IMR-90 (cell line): Measurements from ENCODE around the gene HSP90AA1. TPM values are rescaled to one million over a fixed set of nuclear protein-coding genes. Genes with fewer than 3 reads are reported as not detected.

ENCODE experiments used
- ATAC-seq: fragments of 200-7000 bp; cut with Tn5 transposase; 2 replicates; pipeline ENCODE4 v1.9.1; 2020; ENCODE audit warnings: low read depth, mild to moderate bottlenecking, moderate library complexity
- BruUV-seq: library from RNA; stranded (reverse); fragments of 400-500 nt; replicated peaks from 2 replicates; lab custom pipeline; 2021; lab: Mats Ljungman, UMichigan
- CTCF ChIA-PET: fragments of 300-600 bp; formaldehyde crosslinking; extraction: SDS; loops from one replicate; lab custom pipeline; 2021; ENCODE audit warnings: antibody characterized with exemption; lab: Yijun Ruan, JAX
- POLR2A ChIA-PET: fragments of 300-600 bp; sonication (Branson Sonifier 250); formaldehyde crosslinking; loops from one replicate; lab custom pipeline; 2022; ENCODE audit warnings: antibody characterized with exemption; ENCODE audit not compliant: unreplicated experiment; lab: Charles Lee
- DNase-seq: peaks from one replicate; pipeline ENCODE4 v3.0.0; 2013
- H2AFZ ChIP-seq: replicated peaks from 2 replicates; pipeline ENCODE3; 2013; ENCODE audit warnings: low read length, mild to moderate bottlenecking; ENCODE audit not compliant: poor library complexity
- H2AK5ac ChIP-seq: 2 replicates; pipeline ENCODE4 v1.6.1; 2013; ENCODE audit warnings: low read depth, low read length, inconsistent platforms
- H2AK9ac ChIP-seq: replicated peaks from 2 replicates; pipeline ENCODE3; 2013; ENCODE audit warnings: mild to moderate bottlenecking, low read depth, low read length, moderate library complexity; ENCODE audit not compliant: poor library complexity
- H2BK120ac ChIP-seq: 2 replicates; pipeline ENCODE4 v1.6.1; 2013; ENCODE audit warnings: low read depth, low read length, inconsistent platforms
- H2BK15ac ChIP-seq: 3 replicates; pipeline ENCODE4 v1.6.1; 2013; ENCODE audit warnings: low read depth, low read length, inconsistent platforms
- H2BK20ac ChIP-seq: 2 replicates; pipeline ENCODE4 v1.6.1; 2013; ENCODE audit warnings: low read depth, mild to moderate bottlenecking, inconsistent platforms, low read length, moderate library complexity
- H2BK5ac ChIP-seq: 2 replicates; pipeline ENCODE4 v1.6.1; 2013; ENCODE audit warnings: mild to moderate bottlenecking, low read depth, low read length, inconsistent platforms; ENCODE audit not compliant: poor library complexity, severe bottlenecking
- H3K14ac ChIP-seq: replicated peaks from 2 replicates; pipeline ENCODE4 v1.6.1; 2013; ENCODE audit warnings: low read depth, low read length, inconsistent platforms
- H3K18ac ChIP-seq: 2 replicates; pipeline ENCODE4 v1.6.1; 2013; ENCODE audit warnings: low read depth, low read length, control low read depth
- H3K23ac ChIP-seq: 2 replicates; pipeline ENCODE4 v1.6.1; 2013; ENCODE audit warnings: low read depth, low read length, inconsistent platforms
- H3K27ac ChIP-seq: 2 replicates; pipeline ENCODE4 v1.5.1; 2013; ENCODE audit warnings: mild to moderate bottlenecking, control low read depth, low read length; ENCODE audit not compliant: insufficient read depth
- H3K27me3 ChIP-seq: 2 replicates; pipeline ENCODE4 v1.6.1; 2013; ENCODE audit warnings: low read length; ENCODE audit not compliant: control insufficient read depth, insufficient read depth
- H3K36me3 ChIP-seq: 2 replicates; pipeline ENCODE4 v1.6.1; 2013; ENCODE audit warnings: low read length, mixed read lengths; ENCODE audit not compliant: control insufficient read depth, insufficient read depth
- H3K4ac ChIP-seq: 2 replicates; pipeline ENCODE4 v1.6.1; 2013; ENCODE audit warnings: low read depth, low read length, inconsistent platforms
- H3K4me1 ChIP-seq: 2 replicates; pipeline ENCODE4 v1.6.1; 2013; ENCODE audit warnings: low read length, mixed read lengths; ENCODE audit not compliant: control insufficient read depth, insufficient read depth
- H3K4me2 ChIP-seq: 2 replicates; pipeline ENCODE4 v1.6.1; 2013; ENCODE audit warnings: low read depth, mild to moderate bottlenecking, control low read depth, low read length, moderate library complexity
- H3K4me3 ChIP-seq: 2 replicates; pipeline ENCODE4 v1.5.1; 2013; ENCODE audit warnings: low read depth, mild to moderate bottlenecking, control low read depth, low read length, moderate library complexity; ENCODE audit not compliant: insufficient read depth
- H3K56ac ChIP-seq: 2 replicates; pipeline ENCODE4 v1.6.1; 2013; ENCODE audit warnings: low read length, inconsistent platforms; ENCODE audit not compliant: insufficient read depth; ENCODE audit errors: extremely low read depth
- H3K79me1 ChIP-seq, 2 experiments: 2 replicates each; pipeline ENCODE4 v1.6.1; 2013; ENCODE audit warnings: low read length in 2 of 2, inconsistent platforms in 1 of 2, low read depth in 1 of 2
- H3K9ac ChIP-seq: 2 replicates; pipeline ENCODE4 v1.6.1; 2013; ENCODE audit warnings: low read depth, low read length, control low read depth
- H3K9me1 ChIP-seq: 2 replicates; pipeline ENCODE4 v1.6.1; 2013; ENCODE audit warnings: low read length, inconsistent platforms; ENCODE audit not compliant: insufficient read depth
- H3K9me3 ChIP-seq: 2 replicates; pipeline ENCODE4 v1.6.1; 2013; ENCODE audit warnings: low read length; ENCODE audit not compliant: control insufficient read depth, insufficient read depth
- H4K20me1 ChIP-seq: 2 replicates; pipeline ENCODE4 v1.6.1; 2013; ENCODE audit warnings: low read length, inconsistent platforms; ENCODE audit not compliant: insufficient read depth
- H4K5ac ChIP-seq: 2 replicates; pipeline ENCODE4 v1.6.1; 2013; ENCODE audit warnings: mild to moderate bottlenecking, low read depth, low read length, control low read depth
- H4K8ac ChIP-seq, 2 experiments: 2 replicates each; pipeline ENCODE4 v1.6.1; 2013; ENCODE audit warnings: low read depth in 2 of 2, low read length in 2 of 2, control low read depth in 1 of 2, inconsistent platforms in 1 of 2
- H4K91ac ChIP-seq: 2 replicates; pipeline ENCODE4 v1.6.1; 2013; ENCODE audit warnings: low read depth, low read length, inconsistent platforms; ENCODE audit not compliant: insufficient read depth
- MAFK ChIP-seq: IDR thresholded peaks from 2 replicates; pipeline ENCODE4 v1.6.1; 2012; ENCODE audit warnings: low read depth, low read length, improper control_type of control experiment
- MAZ ChIP-seq: IDR thresholded peaks from 2 replicates; pipeline ENCODE4 v1.6.1; 2012; ENCODE audit warnings: low read depth, mild to moderate bottlenecking, low read length, improper control_type of control experiment, moderate library complexity, borderline replicate concordance
- RAD21 ChIP-seq: IDR thresholded peaks from 2 replicates; pipeline ENCODE4 v1.6.1; 2012; ENCODE audit warnings: low read length, improper control_type of control experiment
- RCOR1 ChIP-seq: IDR thresholded peaks from 2 replicates; pipeline ENCODE4 v1.6.1; 2012; ENCODE audit warnings: mild to moderate bottlenecking, low read length, improper control_type of control experiment; ENCODE audit not compliant: insufficient replicate concordance
- RFX5 ChIP-seq: IDR thresholded peaks from 2 replicates; pipeline ENCODE4 v1.8.0; 2012; ENCODE audit warnings: low read depth, mild to moderate bottlenecking, low read length, moderate library complexity
- WGBS, 2 experiments: methylation state at CpG; one replicate each; pipeline versions ENCODE4 v1.1.5 to v1.1.7; 2013; ENCODE audit warnings: missing lambda C conversion rate in 2 of 2; ENCODE audit not compliant: insufficient read length in 1 of 2; ENCODE audit errors: extremely low coverage in 2 of 2; 5-methylcytosine and 5-hydroxymethylcytosine counted together
- dilution Hi-C: fragments of 300-500 bp; cut with HindIII; formaldehyde crosslinking; loops from one replicate; pipeline ENCODE4 v1.14.3; 2018; ENCODE audit warnings: low sequenced_read_pairs; ENCODE audit not compliant: unreplicated experiment
- in situ Hi-C: fragments of 300-500 bp; cut with MboI; formaldehyde crosslinking; loops from 3 replicates; pipeline ENCODE4 v1.14.3; 2019; ENCODE audit warnings: low sequenced_read_pairs, inconsistent platforms, mixed read lengths
- intact Hi-C: fragments of 100-400 bp; cut with micrococcal nuclease; formaldehyde crosslinking; loops from 2 replicates; pipeline ENCODE4 v1.10.0; 2022
- polyA plus RNA-seq, 3 experiments: library from polyadenylated mRNA; depleted of rRNA; stranded (reverse); fragments of >200 nt; gene quantifications; 2 replicates each; pipeline ENCODE4 v1.2.3, GENCODE V29; 2012; ENCODE audit warnings: low replicate concordance in 1 of 3
- total RNA-seq: library from RNA; depleted of rRNA; stranded (reverse); fragments of >200 nt; gene quantifications from 2 replicates; pipeline ENCODE4 v1.2.3, GENCODE V29; 2012
- TF ChIP-seq, protein P1 (sequence below): fragments of 150-350 bp; IDR thresholded peaks from 2 replicates; pipeline ENCODE4 v1.6.1; 2017; ENCODE audit warnings: mild to moderate bottlenecking, antibody characterized with exemption, low read length, low read depth

Gene HSP90AA1
- total and polyA plus RNA-seq, 2 of the 4 experiments (the other 2 are of a cell fraction), result 535 to 578 TPM

DNA sequence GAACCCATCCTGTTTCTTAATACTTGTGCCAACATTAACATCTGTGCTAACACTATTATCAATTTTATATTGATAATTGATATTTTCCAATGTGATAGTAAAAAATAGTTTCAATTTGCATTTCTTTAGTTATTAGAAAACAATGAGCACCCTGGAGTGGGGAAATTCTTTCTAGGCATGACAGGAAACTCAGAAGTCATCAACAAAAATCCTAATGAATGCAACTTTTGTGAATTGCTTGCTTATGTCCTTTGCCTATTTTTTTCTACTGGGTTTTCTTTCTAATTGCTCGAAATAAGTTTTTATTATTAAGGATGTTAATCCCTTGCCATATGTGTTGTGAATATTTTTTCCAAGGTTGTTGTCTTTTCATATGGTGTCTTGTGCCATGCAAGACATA is 34.7 kb upstream of the HSP90AA1 start:
- no peak overlapping the region for H2BK20ac ChIP-seq
- no peak overlapping the region for H3K4ac ChIP-seq
- no peaks in the 10 kb centered on the region for H4K20me1 ChIP-seq
- H4K91ac ChIP-seq, result no peak overlapping the region
- no peak overlapping the region for H3K23ac ChIP-seq
- H3K27me3 ChIP-seq, result no peaks in the 10 kb centered on the region
- no peaks in the 10 kb centered on the region for H3K9me1 ChIP-seq
- no peak overlapping the region for H2AK9ac ChIP-seq
- H2AK5ac ChIP-seq, result no peak overlapping the region
- H3K14ac ChIP-seq, result no peak overlapping the region
- DNase-seq (no peak), ATAC-seq (no peak)
- TF ChIP-seq MAFK (no peak), MAZ (no peak), RFX5 (no peak), RCOR1 (no peak), RAD21 (no peak)
- TF ChIP-seq, protein P1, sequence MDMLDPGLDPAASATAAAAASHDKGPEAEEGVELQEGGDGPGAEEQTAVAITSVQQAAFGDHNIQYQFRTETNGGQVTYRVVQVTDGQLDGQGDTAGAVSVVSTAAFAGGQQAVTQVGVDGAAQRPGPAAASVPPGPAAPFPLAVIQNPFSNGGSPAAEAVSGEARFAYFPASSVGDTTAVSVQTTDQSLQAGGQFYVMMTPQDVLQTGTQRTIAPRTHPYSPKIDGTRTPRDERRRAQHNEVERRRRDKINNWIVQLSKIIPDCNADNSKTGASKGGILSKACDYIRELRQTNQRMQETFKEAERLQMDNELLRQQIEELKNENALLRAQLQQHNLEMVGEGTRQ, result no peak
- WGBS, 2 experiments, result no CpG with 5 or more reads among the region's 1 CpG
- no peak overlapping the region for H2BK120ac ChIP-seq
- no peak overlapping the region for H3K4me2 ChIP-seq
- H3K4me3 ChIP-seq, result no peak overlapping the region
- in situ Hi-C loops (no loop called here), intact Hi-C loops (no loop called here), dilution Hi-C loops (no loop called here)
- no peaks in the 10 kb centered on the region for H3K4me1 ChIP-seq
- H2BK15ac ChIP-seq, result no peak overlapping the region
- H3K18ac ChIP-seq, result no peak overlapping the region
- no peaks in the 10 kb centered on the region for H3K79me1 ChIP-seq
- no TSS peak for BruUV-seq
- H2BK5ac ChIP-seq, result no peak overlapping the region
- H3K27ac ChIP-seq, result no peak overlapping the region
- H4K5ac ChIP-seq, result no peak overlapping the region
- no peaks in the 10 kb centered on the region for H3K36me3 ChIP-seq
- H2AFZ ChIP-seq, result no peak overlapping the region
- CTCF ChIA-PET, result interaction anchor here (1.4 kb wide), 1 partner anchor 25 kb away, joined by 3 read pairs; no protein-coding TSS in a partner anchor
- no peak overlapping the region for H4K8ac ChIP-seq
- POLR2A ChIA-PET, result no interaction called here
- peaks cover 2% of the 10 kb centered on the region; the same call in 1 of the 2 replicates for H3K9me3 ChIP-seq
- H3K9ac ChIP-seq, result no peak overlapping the region
- H3K56ac ChIP-seq, result no peak overlapping the region
